H9 (cell line): ENCODE data around the gene TMTC2. TPM values are rescaled to one million over a fixed set of nuclear protein-coding genes. Genes with fewer than 3 reads are reported as not detected.

Source experiments
- DNase-seq: peaks from one replicate; pipeline ENCODE4 v3.0.0-alpha.2; 2017
- H2AFZ ChIP-seq: one replicate; pipeline ENCODE4 v1.6.1; 2013; ENCODE audit warnings: mild to moderate bottlenecking, low read length, control low read depth, moderate library complexity
- H2AK5ac ChIP-seq: 2 replicates; pipeline ENCODE4 v1.6.1; 2013; ENCODE audit warnings: low read length, control low read depth, mixed read lengths; ENCODE audit not compliant: insufficient read length
- H2BK120ac ChIP-seq: one replicate; pipeline ENCODE4 v1.6.1; 2013; ENCODE audit warnings: low read depth, mild to moderate bottlenecking, low read length, control low read depth, inconsistent platforms; ENCODE audit not compliant: poor library complexity, severe bottlenecking
- H2BK12ac ChIP-seq: 2 replicates; pipeline ENCODE4 v1.6.1; 2013; ENCODE audit warnings: low read length, control low read depth, mixed read lengths, low read depth; ENCODE audit not compliant: insufficient read length
- H2BK15ac ChIP-seq: 2 replicates; pipeline ENCODE4 v1.6.1; 2013; ENCODE audit warnings: low read depth, low read length, control low read depth
- H2BK20ac ChIP-seq: one replicate; pipeline ENCODE4 v1.6.1; 2013; ENCODE audit warnings: low read depth, mild to moderate bottlenecking, low read length, control low read depth, inconsistent platforms; ENCODE audit not compliant: poor library complexity, severe bottlenecking
- H2BK5ac ChIP-seq: 2 replicates; pipeline ENCODE4 v1.6.1; 2013; ENCODE audit warnings: low read length, control low read depth, mixed read lengths; ENCODE audit not compliant: insufficient read length
- H3K14ac ChIP-seq: 2 replicates; pipeline ENCODE4 v1.6.1; 2013; ENCODE audit warnings: low read length, control low read depth; ENCODE audit not compliant: insufficient read depth
- H3K18ac ChIP-seq: 2 replicates; pipeline ENCODE4 v1.6.1; 2013; ENCODE audit warnings: low read depth, mild to moderate bottlenecking, mixed read lengths, low read length, control low read depth; ENCODE audit not compliant: insufficient read length
- H3K23ac ChIP-seq: 2 replicates; pipeline ENCODE4 v1.6.1; 2013; ENCODE audit warnings: low read length, control low read depth, mixed read lengths, low read depth; ENCODE audit not compliant: insufficient read length
- H3K23me2 ChIP-seq: 2 replicates; pipeline ENCODE4 v1.6.1; 2013; ENCODE audit warnings: low read depth, mild to moderate bottlenecking, mixed read lengths, low read length, control low read depth; ENCODE audit not compliant: insufficient read length, poor library complexity, severe bottlenecking
- H3K27ac ChIP-seq: 2 replicates; pipeline ENCODE4 v1.5.1; 2013; ENCODE audit warnings: low read length, control low read depth, mixed read lengths, low read depth; ENCODE audit not compliant: insufficient read length
- H3K27me3 ChIP-seq: 2 replicates; pipeline ENCODE4 v1.6.1; 2013; ENCODE audit warnings: low read length, control low read depth, inconsistent platforms; ENCODE audit not compliant: insufficient read depth
- H3K4ac ChIP-seq: 2 replicates; pipeline ENCODE4 v1.6.1; 2013; ENCODE audit warnings: low read depth, mild to moderate bottlenecking, control low read depth, inconsistent platforms, low read length, moderate library complexity
- H3K4me1 ChIP-seq: 2 replicates; pipeline ENCODE4 v1.6.1; 2013; ENCODE audit warnings: low read length, control low read depth, inconsistent platforms; ENCODE audit not compliant: insufficient read depth
- H3K4me2 ChIP-seq: 2 replicates; pipeline ENCODE4 v1.6.1; 2013; ENCODE audit warnings: low read length, control low read depth, mixed read lengths; ENCODE audit not compliant: insufficient read length, insufficient read depth
- H3K56ac ChIP-seq: 2 replicates; pipeline ENCODE4 v1.6.1; 2013; ENCODE audit warnings: low read depth, mild to moderate bottlenecking, mixed read lengths, low read length, control low read depth; ENCODE audit not compliant: insufficient read length
- H3K79me1 ChIP-seq: 2 replicates; pipeline ENCODE4 v1.6.1; 2013; ENCODE audit warnings: low read depth, mild to moderate bottlenecking, moderate library complexity, low read length, control low read depth, inconsistent platforms; ENCODE audit not compliant: insufficient read depth, poor library complexity, severe bottlenecking
- H3K79me2 ChIP-seq: 2 replicates; pipeline ENCODE4 v1.6.1; 2013; ENCODE audit warnings: low read length, control low read depth, inconsistent platforms; ENCODE audit not compliant: insufficient read depth
- H3K9ac ChIP-seq: 2 replicates; pipeline ENCODE4 v1.6.1; 2013; ENCODE audit warnings: low read length, control low read depth, mixed read lengths; ENCODE audit not compliant: insufficient read length; ENCODE audit errors: extremely low read depth
- H3K9me3 ChIP-seq: one replicate; pipeline ENCODE4 v1.6.1; 2013; ENCODE audit warnings: low read depth, low read length, inconsistent platforms; ENCODE audit not compliant: control insufficient read depth
- H3T11ph ChIP-seq: one replicate; pipeline ENCODE4 v1.6.1; 2013; ENCODE audit warnings: mild to moderate bottlenecking, low read length, control low read depth, inconsistent platforms
- H4K20me1 ChIP-seq: one replicate; pipeline ENCODE4 v1.6.1; 2013; ENCODE audit not compliant: control insufficient read depth, insufficient read length, insufficient read depth
- H4K5ac ChIP-seq: 2 replicates; pipeline ENCODE4 v1.6.1; 2013; ENCODE audit warnings: low read depth, mild to moderate bottlenecking, mixed read lengths, low read length, control low read depth; ENCODE audit not compliant: insufficient read length
- H4K8ac ChIP-seq: replicated peaks from 2 replicates; pipeline ENCODE4 v1.6.1; 2013; ENCODE audit warnings: low read length, control low read depth, mixed read lengths, low read depth; ENCODE audit not compliant: insufficient read length
- H4K91ac ChIP-seq: 2 replicates; pipeline ENCODE4 v1.6.1; 2013; ENCODE audit warnings: low read depth, mild to moderate bottlenecking, moderate library complexity, mixed read lengths, low read length, control low read depth; ENCODE audit not compliant: insufficient read length
- H3K27ac Mint-ChIP-seq, 3 experiments: 2 replicates in 2 of 3; 3 replicates in 1 of 3; pipeline ENCODE4 v1.8.0; 2020 to 2021; ENCODE audit warnings: mixed read lengths in 3 of 3, mild to moderate bottlenecking in 1 of 3, moderate library complexity in 1 of 3
- H3K27me3 Mint-ChIP-seq: 2 replicates; pipeline ENCODE4 v1.8.0; 2021; ENCODE audit warnings: low read depth, mild to moderate bottlenecking, moderate library complexity, mixed read lengths
- H3K36me3 Mint-ChIP-seq, 3 experiments: 2 replicates in 2 of 3; 3 replicates in 1 of 3; pipeline ENCODE4 v1.8.0; 2020 to 2021; ENCODE audit warnings: low read depth in 3 of 3, mixed read lengths in 3 of 3; ENCODE audit not compliant: insufficient read depth in 1 of 3
- H3K4me1 Mint-ChIP-seq, 2 experiments: 2 replicates each; pipeline ENCODE4 v1.8.0; 2020; ENCODE audit warnings: mixed read lengths in 2 of 2
- H3K4me3 Mint-ChIP-seq, 2 experiments: 2 replicates in 1 of 2; 3 replicates in 1 of 2; pipeline ENCODE4 v1.8.0; 2020 to 2021; ENCODE audit warnings: mild to moderate bottlenecking in 2 of 2, mixed read lengths in 2 of 2, moderate library complexity in 1 of 2
- H3K9me3 Mint-ChIP-seq, 2 experiments: 2 replicates in 1 of 2; 3 replicates in 1 of 2; pipeline ENCODE4 v1.8.0; 2020; ENCODE audit warnings: mild to moderate bottlenecking in 2 of 2, mixed read lengths in 2 of 2, moderate library complexity in 1 of 2
- CTCF ChIP-seq: fragments of 200-600 bp; sonication (generic); conservative IDR thresholded peaks from 3 replicates; pipeline ENCODE4 v1.8.0; 2021; ENCODE audit warnings: antibody characterized with exemption, mild to moderate bottlenecking
- WGBS: extraction: QIAGEN DNeasy Blood & Tissue Kit; methylation state at CpG from one replicate; pipeline ENCODE4 v1.1.7; 2013; ENCODE audit warnings: missing lambda C conversion rate, low lambda C conversion rate, mixed read lengths; ENCODE audit not compliant: insufficient read length; ENCODE audit errors: extremely low coverage; 5-methylcytosine and 5-hydroxymethylcytosine counted together
- total RNA-seq: library from RNA; stranded (reverse); gene quantifications from 2 replicates; pipeline ENCODE4 v1.2.1, GENCODE V29; 2021

The TMTC2 gene
- total RNA-seq, 1 experiment from 2014 or later: 3.1 TPM

GRCh38 chr12:83122623-83122934 lies 435.9 kb downstream of the TMTC2 start:
- H3K23me2 ChIP-seq: no peaks in the 10 kb centered on the region
- peak overlapping the region in 1 of 3 experiments; percentile 36; a peak in 1 of 7 replicates for H3K27ac Mint-ChIP-seq

More at GRCh38 chr12:83122623-83122934, 435.9 kb downstream of the TMTC2 start:
- no peak for TF ChIP-seq CTCF
- H3K4me2 ChIP-seq: no peak overlapping the region
- H2BK5ac ChIP-seq: no peak overlapping the region
- no peak overlapping the region for H2BK12ac ChIP-seq
- no peak for DNase-seq
- H3K4ac ChIP-seq: no peak overlapping the region
- H3K27ac ChIP-seq: no peak overlapping the region
- H3K27me3 Mint-ChIP-seq: no peaks in the 10 kb centered on the region
- H3K9ac ChIP-seq: no peak overlapping the region
- H3K23ac ChIP-seq: no peak overlapping the region
- H2BK15ac ChIP-seq: no peak overlapping the region
- H3K36me3 Mint-ChIP-seq: peaks cover 0 to 2% (median 0%) of the 10 kb centered on the region in 3 experiments; a peak in 1 of 7 replicates
- H4K91ac ChIP-seq: no peak overlapping the region
- no peak overlapping the region for H2AFZ ChIP-seq
- no peaks in the 10 kb centered on the region for H3K27me3 ChIP-seq
- H4K8ac ChIP-seq: no peak overlapping the region
- H2AK5ac ChIP-seq: no peak overlapping the region
- H3K9me3 ChIP-seq: no peaks in the 10 kb centered on the region
- no peak overlapping the region for H4K5ac ChIP-seq
- H3K14ac ChIP-seq: no peak overlapping the region
- no peak overlapping the region for H2BK20ac ChIP-seq
- no peaks in the 10 kb centered on the region for H3K4me1 ChIP-seq
- H3K18ac ChIP-seq: no peak overlapping the region
- no peak overlapping the region for H3K56ac ChIP-seq
- no peaks in the 10 kb centered on the region for H3K79me1 ChIP-seq
- H3K4me3 Mint-ChIP-seq: no peak overlapping the region
- no peak overlapping the region for H2BK120ac ChIP-seq
- H4K20me1 ChIP-seq: no peaks in the 10 kb centered on the region
- 0 out of 5 replicates have a peak, but pooled peaks cover 0 to 2% of the 10 kb centered on the region in 2 experiments for H3K9me3 Mint-ChIP-seq
- no peak overlapping the region for H3T11ph ChIP-seq
- no peaks in the 10 kb centered on the region for H3K79me2 ChIP-seq
- WGBS: no CpG with 5 or more reads among the region's 3 CpGs
- peaks cover 22 to 23% of the 10 kb centered on the region in 2 experiments for H3K4me1 Mint-ChIP-seq
